ENCODE data around the gene SGO2.

DNA sequence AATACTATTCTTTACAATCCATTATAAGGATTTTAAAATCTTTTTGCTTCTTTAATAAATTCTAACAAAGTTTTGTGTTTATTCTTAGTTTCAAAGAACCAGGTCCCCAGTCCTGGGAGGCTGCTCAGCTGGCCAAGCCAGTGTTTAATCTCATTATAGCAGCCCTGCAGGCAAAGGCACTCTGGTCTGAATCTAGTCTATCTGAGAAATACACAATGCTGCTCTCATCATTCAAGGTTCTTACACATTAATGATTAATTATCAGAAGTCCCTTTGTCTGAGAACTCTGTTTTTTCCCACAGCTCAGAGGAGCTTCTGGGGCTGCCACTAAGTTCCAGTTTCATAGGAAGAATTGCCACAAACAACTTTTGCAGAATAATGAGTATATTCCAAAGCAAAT is 43.8 kb upstream of the SGO2 start:
- TF ChIP-seq POLR2AphosphoS5 (IDR thresholded peaks at IDR 0.05; ENCODE audit: low read depth, low read length) (no peak), TAF1 (IDR thresholded peaks at IDR 0.05; ENCODE audit: borderline replicate concordance, low read depth, low read length) (no peak), POLR2A (IDR thresholded peaks at IDR 0.05; ENCODE audit: low read depth, low read length) (no peak)

All from GM12892 (cell line).